HFF-Myc (cell line): ENCODE results near the gene RUSC2.

Source experiments
- DNase-seq: peaks from one replicate; pipeline ENCODE4 v3.0.0-alpha.2; 2011; ENCODE audit warnings: low read depth; ENCODE audit errors: extremely low read depth
- H3K4me3 ChIP-seq: replicated peaks from 2 replicates; pipeline ENCODE4 v1.5.1; 2011; ENCODE audit warnings: low read depth, mild to moderate bottlenecking, control low read depth, low read length
- TF ChIP-seq, protein P1 (sequence below): IDR thresholded peaks from 2 replicates; pipeline ENCODE4 v1.5.1; 2012; ENCODE audit warnings: mild to moderate bottlenecking, low read depth, low read length, control low read depth; ENCODE audit errors: missing control alignments

Gene RUSC2

DNA sequence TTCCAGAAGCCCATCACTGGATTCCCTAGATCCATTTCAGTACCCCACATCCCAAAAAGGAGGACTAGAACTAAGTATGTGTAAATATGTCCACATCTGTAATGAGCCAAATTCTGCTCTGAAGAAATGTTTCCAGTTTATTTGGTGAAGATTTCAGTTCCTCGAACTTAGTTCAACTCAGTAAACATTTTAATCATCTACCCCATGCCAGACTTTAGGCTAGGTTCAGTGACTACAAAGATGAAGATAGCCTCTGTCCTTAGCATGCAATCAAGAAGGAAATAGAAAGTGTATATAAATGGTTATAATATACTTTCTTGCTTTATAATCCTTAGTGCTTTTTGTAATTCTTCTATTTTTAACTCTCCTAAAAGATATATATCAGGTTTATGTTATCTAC lies 21.5 kb downstream of the RUSC2 start:
- H3K4me3 ChIP-seq: no peak overlapping the region
- no peak for DNase-seq
- TF ChIP-seq, protein P1, sequence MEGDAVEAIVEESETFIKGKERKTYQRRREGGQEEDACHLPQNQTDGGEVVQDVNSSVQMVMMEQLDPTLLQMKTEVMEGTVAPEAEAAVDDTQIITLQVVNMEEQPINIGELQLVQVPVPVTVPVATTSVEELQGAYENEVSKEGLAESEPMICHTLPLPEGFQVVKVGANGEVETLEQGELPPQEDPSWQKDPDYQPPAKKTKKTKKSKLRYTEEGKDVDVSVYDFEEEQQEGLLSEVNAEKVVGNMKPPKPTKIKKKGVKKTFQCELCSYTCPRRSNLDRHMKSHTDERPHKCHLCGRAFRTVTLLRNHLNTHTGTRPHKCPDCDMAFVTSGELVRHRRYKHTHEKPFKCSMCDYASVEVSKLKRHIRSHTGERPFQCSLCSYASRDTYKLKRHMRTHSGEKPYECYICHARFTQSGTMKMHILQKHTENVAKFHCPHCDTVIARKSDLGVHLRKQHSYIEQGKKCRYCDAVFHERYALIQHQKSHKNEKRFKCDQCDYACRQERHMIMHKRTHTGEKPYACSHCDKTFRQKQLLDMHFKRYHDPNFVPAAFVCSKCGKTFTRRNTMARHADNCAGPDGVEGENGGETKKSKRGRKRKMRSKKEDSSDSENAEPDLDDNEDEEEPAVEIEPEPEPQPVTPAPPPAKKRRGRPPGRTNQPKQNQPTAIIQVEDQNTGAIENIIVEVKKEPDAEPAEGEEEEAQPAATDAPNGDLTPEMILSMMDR: no peak

DNA sequence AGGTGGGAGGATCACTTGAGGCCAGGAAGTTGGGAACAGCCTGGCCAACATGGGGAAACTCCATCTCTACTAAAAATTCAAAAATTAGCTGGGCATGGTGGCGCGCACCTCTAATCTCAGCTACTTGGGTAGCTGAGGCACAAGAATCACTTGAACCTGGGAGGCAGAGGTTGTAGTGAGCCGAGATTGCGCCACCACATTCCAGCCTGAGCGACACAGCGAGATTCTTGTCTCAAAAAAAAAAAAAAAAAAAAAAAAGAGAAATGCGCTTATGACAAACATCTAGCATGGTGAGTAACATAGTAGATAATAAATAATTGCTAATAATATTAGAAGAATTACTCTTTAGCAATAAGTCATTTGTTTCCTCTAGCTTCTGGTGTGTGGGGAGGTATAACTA lies 25.9 kb downstream of the RUSC2 start:
- TF ChIP-seq, protein P1: no peak
- no peak for DNase-seq
- no peak overlapping the region for H3K4me3 ChIP-seq

DNA sequence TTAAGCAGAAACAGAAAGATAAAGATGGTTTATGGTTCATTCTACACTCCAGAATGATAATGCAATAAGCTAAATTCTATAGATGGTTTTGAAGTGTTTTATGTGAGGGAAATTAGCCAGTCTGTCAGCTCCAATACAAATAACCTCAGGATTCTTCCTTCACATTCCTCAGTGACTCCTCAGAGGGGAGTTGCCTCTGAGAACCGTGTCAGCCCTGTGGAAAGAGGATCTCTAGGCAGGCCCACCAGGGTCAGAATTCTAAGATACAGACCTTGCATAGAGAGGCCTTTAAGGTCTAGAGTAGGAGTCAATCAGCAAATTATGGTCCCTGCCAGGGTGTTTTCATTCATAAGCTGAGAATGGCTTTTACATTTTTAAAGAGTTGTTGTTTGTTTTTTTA lies 26.6 kb downstream of the RUSC2 start:
- no peak for DNase-seq
- no peak overlapping the region for H3K4me3 ChIP-seq
- TF ChIP-seq, protein P1: no peak

DNA sequence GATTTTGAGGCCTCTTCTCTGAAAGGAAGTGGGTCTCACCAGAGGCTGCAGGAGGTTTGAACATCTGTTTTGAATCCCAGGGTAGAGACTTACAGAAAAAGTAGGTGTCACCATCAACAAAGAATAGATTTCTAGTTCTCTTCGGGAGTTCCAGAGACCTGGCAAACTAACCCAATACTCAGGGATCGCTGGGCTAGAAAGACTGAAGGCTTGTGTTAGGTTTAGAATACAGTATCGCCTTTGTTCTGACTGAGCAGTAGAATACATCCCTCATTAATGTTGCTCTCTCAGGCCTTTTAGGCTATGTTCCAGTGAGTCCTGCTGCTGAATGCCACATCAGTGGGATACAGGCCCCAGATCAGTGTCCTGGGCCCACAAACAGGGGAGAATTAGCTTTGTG lies 27.2 kb downstream of the RUSC2 start:
- TF ChIP-seq, protein P1: no peak
- H3K4me3 ChIP-seq: no peak overlapping the region
- DNase-seq: no peak

DNA sequence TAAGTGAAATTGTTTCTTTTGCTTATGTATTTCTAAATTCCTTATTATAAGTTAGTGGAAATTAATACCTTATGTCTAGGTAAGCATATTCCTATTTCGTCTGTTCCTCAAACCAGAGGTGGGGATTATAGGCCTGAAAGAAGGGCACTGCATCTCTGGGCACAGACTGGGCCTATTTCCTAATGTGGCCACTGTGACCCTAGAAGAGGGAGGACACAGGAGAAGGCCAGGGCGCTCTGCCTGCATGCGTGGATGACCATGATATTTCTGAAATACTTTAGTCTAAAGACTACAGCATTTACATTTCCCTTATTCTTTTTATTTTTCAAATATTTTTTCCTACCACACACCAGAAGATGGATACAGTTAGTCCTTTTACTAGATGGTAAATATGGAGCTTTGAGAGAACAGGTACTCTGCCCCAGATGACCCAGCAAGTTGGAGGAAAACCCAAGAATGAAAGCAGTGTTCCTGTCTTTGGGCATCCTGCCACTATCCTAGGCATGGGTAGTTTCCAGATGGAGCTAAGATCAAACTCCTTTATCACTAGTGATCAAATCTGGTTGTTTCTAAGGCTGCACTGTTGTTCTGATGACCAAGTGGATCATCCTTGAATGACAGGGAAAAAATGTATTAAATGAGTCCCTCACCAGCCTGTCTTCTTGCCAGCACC lies 27.8 kb downstream of the RUSC2 start:
- TF ChIP-seq, protein P1: no peak
- no peak for DNase-seq
- H3K4me3 ChIP-seq: no peak overlapping the region

DNA sequence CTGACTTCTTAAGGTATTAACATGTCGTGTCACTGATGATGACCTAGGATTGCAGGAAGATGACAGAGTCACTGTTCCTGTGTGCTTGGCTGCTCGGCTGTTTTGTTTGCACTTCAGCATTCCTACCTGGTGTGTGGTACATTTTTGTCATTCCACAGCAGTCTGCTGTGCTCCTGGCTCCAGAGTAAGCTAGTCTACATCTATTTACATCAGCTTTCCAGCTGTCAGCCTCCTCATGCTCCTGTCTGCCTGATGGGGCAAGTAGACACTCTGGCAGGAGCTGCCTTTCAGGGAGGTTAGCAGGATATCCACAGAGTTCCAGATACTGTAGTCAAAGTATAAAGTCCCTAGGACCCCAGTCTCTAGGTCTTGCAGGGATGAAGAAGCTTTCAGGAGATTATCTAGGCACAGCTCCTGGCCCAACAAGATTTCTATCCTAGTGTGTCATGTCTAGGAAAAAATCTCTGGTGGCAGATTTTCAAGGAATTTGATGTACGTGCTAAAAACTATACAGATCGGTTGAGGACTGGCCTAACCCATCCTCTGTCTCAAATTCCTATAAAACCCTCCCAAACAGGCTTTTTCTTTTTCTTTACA lies 28.4 kb downstream of the RUSC2 start:
- no peak overlapping the region for H3K4me3 ChIP-seq
- peak; percentile 69 for DNase-seq
- TF ChIP-seq, protein P1: no peak
